Measurements from ENCODE around the gene PLBD1. TPM values are rescaled to one million over a fixed set of nuclear protein-coding genes. Genes with fewer than 3 reads are reported as not detected.

PLBD1 gene
- total and polyA plus RNA-seq, 10 donors: 3.1 to 83.2 (median 29.5) TPM

- no peak overlapping the region for H3K27ac ChIP-seq
- TF ChIP-seq POLR2AphosphoS5 (IDR thresholded peaks at IDR 0.05) (no peak), POLR2A (IDR thresholded peaks at IDR 0.05) (no peak), CTCF (IDR thresholded peaks at IDR 0.05 in 8 of 11, conservative IDR thresholded peaks at IDR 0.05 in 3 of 11) (no peak)
- no peaks in the 10 kb centered on the region for H3K4me1 ChIP-seq
- 94 to 100% (median 100%) methylated on average over 1 of the region's 1 CpG for WGBS, 5 donors
- H3K36me3 ChIP-seq: peaks cover 6 to 100% (median 93%) of the 10 kb centered on the region in 6 donors
- intact Hi-C loops (cut with DNase I; ENCODE audit: low total_unique reads): no loop called here
- no peak for DNase-seq
- H3K27me3 ChIP-seq (replicated peaks in 1 of 7): no peaks in the 10 kb centered on the region
- H3K4me3 ChIP-seq: no peak overlapping the region
- no peaks in the 10 kb centered on the region for H3K9me3 ChIP-seq
Measured at GRCh38 chr12:14482361-14482760, 85.3 kb downstream of the PLBD1 start.

DNA sequence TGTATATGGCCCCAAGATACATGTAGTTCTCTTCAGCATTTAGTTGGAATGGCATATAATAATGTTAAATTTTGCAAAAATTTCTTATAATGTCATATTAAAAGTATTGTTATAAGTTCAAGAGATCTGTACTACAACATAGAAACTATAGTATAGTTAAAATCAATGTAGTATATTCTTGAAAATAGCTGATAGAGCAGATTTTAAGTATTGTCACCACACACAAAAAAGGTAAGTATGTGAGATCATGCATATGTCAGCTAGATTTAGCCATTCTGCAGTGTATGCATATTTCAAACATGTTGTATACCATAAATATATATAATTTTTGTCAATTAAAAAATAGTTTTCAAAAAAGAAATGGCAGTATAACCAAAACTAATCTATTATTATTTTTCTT lies 86.5 kb downstream of the PLBD1 start:
- Histone ChIP-seq H3K4me1 (no peaks in the 10 kb centered on the region), H3K27ac (no peak overlapping the region), H3K36me3 (peaks cover 6 to 100% (median 92%) of the 10 kb centered on the region in 6 donors), H3K4me3 (no peak overlapping the region), H3K9me3 (peaks cover 0 to 4% (median 0%) of the 10 kb centered on the region in 8 donors), H3K27me3 (replicated peaks in 1 of 7) (no peaks in the 10 kb centered on the region)
- TF ChIP-seq POLR2A (IDR thresholded peaks at IDR 0.05) (no peak), POLR2AphosphoS5 (IDR thresholded peaks at IDR 0.05) (no peak), CTCF (IDR thresholded peaks at IDR 0.05 in 8 of 11, conservative IDR thresholded peaks at IDR 0.05 in 3 of 11) (no peak)
- DNase-seq: no peak
- intact Hi-C loops (cut with DNase I; ENCODE audit: low total_unique reads): no loop called here

DNA sequence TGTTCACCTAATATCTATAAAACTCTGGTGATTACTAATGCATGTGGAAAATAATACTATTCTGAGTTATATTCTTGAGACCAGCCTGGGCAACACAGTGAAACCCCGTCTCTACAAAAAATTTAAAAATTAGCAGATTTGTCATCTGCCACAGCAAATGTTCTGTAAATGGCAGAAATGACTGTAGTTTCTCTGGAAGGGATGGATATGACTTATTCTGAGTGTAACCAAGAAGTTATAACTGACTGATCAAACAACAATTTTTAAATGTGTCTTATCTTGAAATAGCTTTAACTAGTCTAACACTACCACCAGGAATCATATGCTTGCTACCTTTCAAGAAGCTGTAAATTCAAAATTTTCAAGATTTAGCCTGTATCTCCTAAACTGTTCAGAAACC lies 88.7 kb downstream of the PLBD1 start:
- WGBS, 5 donors: 81 to 89% (median 84%) methylated on average over 1 of the region's 1 CpG
- peaks cover 10 to 100% (median 94%) of the 10 kb centered on the region in 6 donors for H3K36me3 ChIP-seq
- DNase-seq: no peak

More for the DNA sequence above, 88.7 kb downstream of the PLBD1 start:
- H3K9me3 ChIP-seq: peaks cover 2 to 26% (median 22%) of the 10 kb centered on the region in 8 donors
- intact Hi-C loops (cut with DNase I; ENCODE audit: low total_unique reads): no loop called here
- no peaks in the 10 kb centered on the region for H3K27me3 ChIP-seq (replicated peaks in 1 of 7)
- H3K4me1 ChIP-seq: no peaks in the 10 kb centered on the region
- TF ChIP-seq POLR2A (IDR thresholded peaks at IDR 0.05): no peak
- no peak for TF ChIP-seq CTCF (IDR thresholded peaks at IDR 0.05 in 8 of 11, conservative IDR thresholded peaks at IDR 0.05 in 3 of 11)
- TF ChIP-seq POLR2AphosphoS5 (IDR thresholded peaks at IDR 0.05): no peak
- no peak overlapping the region for H3K4me3 ChIP-seq
- H3K27ac ChIP-seq: no peak overlapping the region

Data from spleen (tissue), 11 donors.